Stimulated activated CD8-positive, alpha-beta memory T cell treated with anti-CD3 and anti-CD28 coated beads, Interleukin-7, amount 100 ng/mL, for 4 hours (primary cell): ENCODE results near the gene XPNPEP1.
"Not testable (repeated sequence)": the region's sequence is repeated elsewhere in the genome, so short reads cannot be mapped to it uniquely, and the experiment has no call there.

Source experiments
- DNase-seq, 2 donors: peaks; one replicate each; pipeline ENCODE4 v3.0.0-alpha.2; 2020; ENCODE audit warnings: low read depth in 2 of 2

The XPNPEP1 gene

GRCh38 chr10:109924087-109924486 lies 776 bp upstream of the XPNPEP1 start:
- no peak for DNase-seq

DNA sequence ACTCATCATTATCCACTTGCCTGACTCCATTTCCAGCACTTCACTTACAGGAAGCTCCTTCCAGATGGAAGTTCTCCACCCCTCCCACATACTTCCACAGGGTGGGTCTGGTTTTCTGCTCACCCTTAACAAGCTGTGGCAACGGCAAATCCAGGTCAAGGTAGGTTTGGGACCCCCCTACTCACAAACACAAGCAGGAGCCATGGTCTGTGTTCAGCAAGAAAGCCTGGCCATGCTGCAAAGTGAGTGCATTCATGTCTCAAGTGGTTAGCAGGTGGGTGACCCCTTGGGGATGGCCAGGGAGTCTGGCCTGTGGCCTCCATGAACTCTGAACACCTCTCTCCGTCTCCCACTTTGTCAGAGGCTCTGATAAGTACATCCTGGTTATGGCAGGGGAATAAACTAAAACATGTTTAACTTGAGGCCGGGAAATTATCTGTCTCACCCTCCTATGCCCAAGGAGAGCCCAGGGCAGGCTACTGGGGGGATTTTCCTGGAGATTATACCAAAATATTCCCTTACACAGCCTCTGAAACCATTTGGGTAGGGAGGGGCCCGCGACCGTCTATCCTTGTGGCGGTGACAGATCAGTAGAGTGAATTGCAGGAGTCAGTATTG lies 844 bp downstream of the XPNPEP1 start:
- no peak for DNase-seq

GRCh38 chr10:109920016-109920415 lies 3.3 kb downstream of the XPNPEP1 start:
- DNase-seq = no peak

DNA sequence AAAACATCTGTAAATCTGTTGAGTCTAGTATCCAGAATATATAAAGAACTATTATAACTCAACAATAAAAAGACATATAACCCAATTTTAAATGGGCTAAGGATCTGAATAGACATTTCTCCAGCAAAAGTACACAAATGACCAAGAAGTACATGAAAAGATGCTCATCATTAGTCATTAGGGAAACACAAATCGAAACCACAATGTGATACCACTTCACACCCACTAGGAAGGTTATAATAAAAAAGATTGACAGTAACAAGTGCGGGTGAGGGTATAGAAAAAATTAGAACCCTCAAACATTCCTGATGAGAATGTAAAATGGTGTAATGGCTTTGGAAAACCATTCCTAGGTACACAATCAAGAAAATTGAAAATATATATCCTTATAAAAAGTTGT lies 4.1 kb downstream of the XPNPEP1 start:
- DNase-seq = no peak

- DNase-seq = not testable (repeated sequence)
Observed at GRCh38 chr10:109918707-109919106, 4.6 kb downstream of the XPNPEP1 start.

DNA sequence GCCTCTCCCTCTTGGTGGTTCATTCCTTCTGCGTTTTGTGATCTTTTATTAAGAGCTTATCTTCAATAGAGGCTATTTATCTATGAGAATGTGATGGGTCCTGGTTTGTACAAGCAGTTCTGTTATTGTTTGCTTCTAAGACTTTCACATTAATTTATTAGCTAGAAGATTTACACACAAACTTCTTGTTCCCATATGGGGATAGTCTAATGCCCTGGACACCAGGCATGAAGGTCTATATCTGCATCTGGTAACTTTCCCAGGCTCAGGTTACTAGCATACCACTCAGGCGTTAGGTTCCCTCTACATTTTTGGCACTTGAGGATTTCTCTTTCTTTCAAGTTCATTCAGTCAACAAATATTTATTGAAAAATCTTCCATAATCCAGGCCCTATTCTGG lies 7.7 kb downstream of the XPNPEP1 start:
- DNase-seq = no peak

DNA sequence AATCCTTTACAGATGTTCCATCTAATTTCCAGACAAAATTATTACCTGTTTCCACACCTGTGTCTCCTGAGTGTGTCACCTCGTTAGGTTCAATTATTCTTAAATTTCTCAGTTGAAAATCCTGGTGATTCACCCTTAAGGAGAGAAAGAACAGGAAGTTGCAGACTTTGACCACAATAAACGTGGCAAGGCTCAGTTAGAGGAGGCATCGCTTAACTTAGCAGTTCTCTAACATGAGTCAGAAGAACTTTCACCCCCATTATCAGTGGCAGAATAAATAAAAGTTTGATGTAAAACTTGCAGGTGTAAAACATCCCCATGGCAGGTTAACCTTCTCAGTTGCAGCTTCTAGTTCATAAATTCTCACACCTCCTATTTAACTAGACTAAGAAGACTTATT lies 8.3 kb downstream of the XPNPEP1 start:
- peak in 1 of 2 donors; percentile 46 for DNase-seq

DNA sequence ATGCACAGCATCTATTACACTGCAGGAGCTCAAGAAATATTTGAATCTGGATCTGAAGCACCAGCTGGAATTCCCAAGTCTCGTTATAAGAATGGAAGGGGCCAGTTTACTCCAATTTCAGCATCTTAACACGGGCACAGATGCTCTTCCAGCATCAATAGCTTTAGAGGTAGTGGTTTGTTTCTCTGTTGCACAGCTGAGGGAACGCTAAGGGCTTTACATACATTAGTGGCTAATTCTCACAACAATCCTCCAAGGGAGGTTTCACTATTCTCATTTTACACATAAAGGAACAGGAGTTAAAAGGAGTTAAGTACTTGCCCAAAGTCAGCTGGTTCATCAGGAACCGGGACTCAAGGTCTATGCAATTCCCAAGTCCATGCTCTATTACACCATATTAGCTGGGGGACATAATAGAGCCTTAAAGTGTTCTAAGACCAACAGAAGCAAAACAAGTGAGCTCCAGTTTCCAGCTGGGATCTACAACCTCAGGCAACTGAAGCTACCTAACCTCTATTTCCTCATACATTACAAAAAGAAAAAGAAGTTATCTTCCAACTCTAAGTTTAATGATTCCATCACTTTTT lies 9.9 kb downstream of the XPNPEP1 start:
- DNase-seq = no peak

DNA sequence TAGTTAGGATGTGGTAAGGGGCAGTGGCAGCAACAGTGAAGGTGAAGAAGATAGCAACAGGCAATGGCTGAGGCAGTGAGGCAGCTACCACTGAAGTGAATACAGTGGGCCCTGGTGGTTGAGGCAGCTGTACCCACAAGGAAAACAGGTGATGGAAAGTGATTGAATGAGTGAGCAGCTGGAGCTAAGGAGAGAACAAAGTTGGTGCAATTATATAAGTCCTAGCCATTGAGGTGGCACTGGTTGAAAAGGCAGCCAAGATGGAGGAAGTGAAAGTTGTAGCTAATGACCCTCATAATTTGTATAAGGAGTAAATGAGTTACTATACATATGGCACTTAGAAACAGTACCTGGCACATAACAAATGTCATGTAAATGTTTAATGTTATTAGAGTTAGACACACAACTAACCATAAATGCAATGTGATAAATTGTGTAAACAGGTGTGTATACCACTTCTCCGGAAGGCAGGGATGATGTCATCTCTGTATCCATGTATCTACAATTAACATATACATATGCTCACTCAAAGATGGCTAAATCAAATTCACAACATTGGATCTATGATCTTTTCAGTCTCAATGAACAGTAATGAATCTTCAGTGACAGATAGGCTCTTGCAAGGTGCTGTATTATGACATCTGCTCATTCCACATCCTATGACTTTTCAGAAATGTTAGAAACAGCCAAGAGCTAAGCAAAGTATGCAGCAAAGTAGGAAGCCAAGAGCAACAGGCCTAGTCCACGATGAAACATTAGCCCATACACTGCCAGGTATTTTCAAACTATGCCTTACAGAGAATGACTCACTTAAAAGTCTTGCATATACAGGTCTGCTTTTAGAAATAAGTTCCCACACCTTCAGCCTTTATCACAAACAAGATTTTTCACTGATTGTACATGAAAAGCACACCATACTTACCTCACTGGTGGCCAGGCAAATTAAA lies 10.7 kb downstream of the XPNPEP1 start:
- DNase-seq = no peak

GRCh38 chr10:109911903-109912302 lies 11.4 kb downstream of the XPNPEP1 start:
- DNase-seq = no peak

- DNase-seq = no peak
Observed at GRCh38 chr10:109906316-109906715, 17.0 kb downstream of the XPNPEP1 start.

GRCh38 chr10:109904397-109904796 lies 18.9 kb downstream of the XPNPEP1 start:
- DNase-seq = no peak

DNA sequence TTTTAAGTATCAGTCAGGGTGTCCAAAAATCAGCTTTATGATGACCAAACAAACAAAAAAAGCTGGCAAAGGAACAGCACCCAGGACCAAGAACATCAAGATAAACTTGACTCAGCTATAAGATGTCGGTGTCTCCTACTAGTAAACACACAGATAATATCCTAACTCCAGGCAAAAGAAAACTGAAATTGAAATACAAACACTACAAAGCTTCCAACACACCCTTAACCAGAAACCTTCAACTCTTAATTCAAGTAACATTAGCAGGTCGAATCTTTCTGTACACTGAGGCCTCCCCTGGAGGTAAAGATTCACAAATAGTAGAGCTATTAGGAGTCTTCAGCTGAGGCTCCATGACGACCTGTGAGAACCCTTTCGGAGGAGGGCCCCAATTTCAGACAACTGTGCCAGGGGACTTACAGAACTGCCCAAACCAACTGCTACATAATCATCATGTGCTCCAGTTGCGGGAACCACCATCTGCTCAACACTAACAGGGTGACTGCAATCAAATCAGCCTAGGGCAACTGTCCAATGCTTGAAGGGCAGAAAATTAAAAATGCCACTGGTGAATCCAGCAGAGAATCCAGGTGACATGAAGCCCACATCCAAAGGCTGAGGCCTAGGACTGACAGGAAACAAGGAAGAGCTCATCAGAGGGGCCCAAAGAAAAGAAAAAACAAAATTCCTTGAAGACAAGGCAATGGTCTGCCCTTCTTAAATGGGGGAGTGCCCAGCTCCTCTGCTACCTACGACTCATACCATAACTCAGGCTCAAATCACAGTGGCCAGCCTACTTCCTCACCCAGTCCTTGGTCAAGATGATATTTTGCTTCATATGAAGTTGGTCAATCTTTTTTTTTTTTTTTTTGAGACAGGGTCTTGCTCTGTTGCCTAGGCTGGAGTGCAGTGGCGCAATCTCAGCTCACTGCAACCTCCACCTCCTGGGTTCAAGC lies 20.0 kb downstream of the XPNPEP1 start:
- DNase-seq = no peak

DNA sequence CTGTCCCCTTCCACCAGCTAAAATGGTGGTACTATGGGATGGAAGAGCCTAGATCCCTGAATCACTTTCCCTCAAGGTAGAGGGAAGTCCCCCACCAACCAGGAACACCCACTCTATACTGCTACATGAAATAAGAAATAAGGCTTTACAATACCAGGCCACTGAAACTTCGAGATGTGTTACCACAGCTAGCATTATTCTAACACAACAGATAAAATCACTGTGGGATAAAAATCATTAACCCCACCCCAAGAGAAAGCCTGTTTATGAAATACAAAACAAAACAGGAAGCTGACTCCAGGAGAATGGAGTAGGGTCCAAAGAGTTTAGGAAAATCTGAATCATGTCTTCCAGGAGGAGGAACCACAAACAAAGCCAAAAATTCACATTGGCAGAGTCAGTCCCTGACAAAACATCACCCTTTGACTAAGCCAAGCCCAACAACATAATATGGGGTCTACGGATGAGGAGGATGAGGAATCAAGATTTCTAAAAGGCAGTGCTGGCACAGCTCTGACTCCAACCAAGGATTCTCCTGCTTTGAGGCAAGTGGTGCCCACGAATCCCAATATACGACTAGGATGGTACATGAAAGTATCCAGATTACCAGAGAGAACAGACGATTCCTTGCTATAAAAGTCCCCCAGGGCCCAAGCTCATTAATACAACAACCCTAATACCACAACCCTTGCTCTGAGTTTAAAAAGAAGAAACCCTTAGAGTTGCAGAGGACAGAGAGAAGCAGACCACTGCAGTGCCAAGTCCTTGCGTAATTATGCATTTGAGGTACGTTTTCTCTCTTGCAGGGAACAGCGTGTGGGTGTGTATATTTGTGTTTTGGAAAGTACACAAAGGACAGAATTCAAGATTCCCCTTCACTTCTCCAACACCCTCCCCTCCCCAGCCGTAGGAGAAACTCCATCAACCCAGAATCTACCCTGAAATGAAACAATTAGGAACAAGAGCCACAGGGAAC lies 23.7 kb downstream of the XPNPEP1 start:
- DNase-seq = no peak

- DNase-seq = no peak
Observed at GRCh38 chr10:109898666-109899355, 24.5 kb downstream of the XPNPEP1 start.

GRCh38 chr10:109898007-109898406 lies 25.3 kb downstream of the XPNPEP1 start:
- no peak for DNase-seq

GRCh38 chr10:109895848-109896247 lies 27.5 kb downstream of the XPNPEP1 start:
- DNase-seq = no peak

- DNase-seq = no peak
Observed at GRCh38 chr10:109895095-109895818, 28.1 kb downstream of the XPNPEP1 start.

GRCh38 chr10:109894516-109894915 lies 28.8 kb downstream of the XPNPEP1 start:
- no peak for DNase-seq
